ENCODE measurements around the gene KCNAB2. TPM values are rescaled to one million over a fixed set of nuclear protein-coding genes. Genes with fewer than 3 reads are reported as not detected.

KCNAB2 gene
- total RNA-seq, 1 donor from 2014 or later: 19.3 TPM

DNA sequence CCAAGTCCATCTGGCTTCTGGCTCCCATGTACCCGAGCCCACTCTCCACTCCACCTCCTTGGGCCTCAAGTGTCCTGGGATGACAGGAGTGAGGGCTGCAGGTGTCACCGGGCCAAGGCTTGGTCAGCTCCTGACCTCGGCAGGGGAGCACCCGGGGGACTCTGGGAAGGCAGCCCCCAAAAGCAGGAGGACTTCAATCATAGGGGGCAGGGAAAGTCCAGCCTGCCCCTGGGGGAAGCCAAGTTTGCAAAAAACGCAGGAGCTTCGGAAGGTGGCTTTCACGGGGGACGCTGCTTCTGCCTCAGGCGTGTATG, 56.8 kb downstream of the KCNAB2 start:
- intact Hi-C loops (cut with DNase I): no loop called here
- no peak for DNase-seq (ENCODE audit: low spot score)

DNA sequence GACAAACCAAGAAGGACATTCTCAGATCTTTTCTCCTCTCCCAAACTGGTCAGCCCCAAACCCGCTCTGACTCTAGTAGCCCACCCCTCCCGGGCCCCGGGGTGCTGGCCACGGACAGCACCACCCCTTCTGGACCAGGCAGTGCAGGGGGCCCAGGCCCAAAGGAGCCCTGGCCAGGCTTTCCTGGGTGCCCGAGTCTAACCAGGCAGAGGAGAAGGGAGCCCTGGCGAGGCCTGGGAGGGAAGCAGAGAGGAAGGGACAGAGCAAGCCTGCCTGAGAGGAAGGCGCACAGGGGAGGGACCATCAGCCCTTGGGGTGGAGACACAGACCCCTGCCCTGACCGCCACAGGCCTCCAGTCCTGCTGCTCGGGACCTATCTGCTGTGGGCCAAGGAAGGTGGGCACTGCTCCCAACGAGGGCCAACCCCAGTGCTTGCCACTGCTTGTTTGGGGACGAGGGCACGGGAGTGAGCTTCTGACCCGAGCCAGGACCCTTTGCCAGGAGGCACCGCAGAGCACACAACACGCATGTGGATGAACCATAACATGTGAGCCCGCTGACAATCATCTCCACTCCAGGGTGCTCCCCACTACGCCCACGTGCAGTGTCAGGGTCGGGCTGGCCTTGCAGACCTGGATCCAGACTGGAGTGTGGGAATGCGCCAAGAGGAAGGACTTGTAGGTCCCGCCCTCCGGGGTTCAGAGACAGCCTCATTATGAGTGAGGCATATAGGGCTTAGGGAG, 57.6 kb downstream of the KCNAB2 start:
- DNase-seq (ENCODE audit: low spot score): no peak
- intact Hi-C loops (cut with DNase I): no loop called here

DNA sequence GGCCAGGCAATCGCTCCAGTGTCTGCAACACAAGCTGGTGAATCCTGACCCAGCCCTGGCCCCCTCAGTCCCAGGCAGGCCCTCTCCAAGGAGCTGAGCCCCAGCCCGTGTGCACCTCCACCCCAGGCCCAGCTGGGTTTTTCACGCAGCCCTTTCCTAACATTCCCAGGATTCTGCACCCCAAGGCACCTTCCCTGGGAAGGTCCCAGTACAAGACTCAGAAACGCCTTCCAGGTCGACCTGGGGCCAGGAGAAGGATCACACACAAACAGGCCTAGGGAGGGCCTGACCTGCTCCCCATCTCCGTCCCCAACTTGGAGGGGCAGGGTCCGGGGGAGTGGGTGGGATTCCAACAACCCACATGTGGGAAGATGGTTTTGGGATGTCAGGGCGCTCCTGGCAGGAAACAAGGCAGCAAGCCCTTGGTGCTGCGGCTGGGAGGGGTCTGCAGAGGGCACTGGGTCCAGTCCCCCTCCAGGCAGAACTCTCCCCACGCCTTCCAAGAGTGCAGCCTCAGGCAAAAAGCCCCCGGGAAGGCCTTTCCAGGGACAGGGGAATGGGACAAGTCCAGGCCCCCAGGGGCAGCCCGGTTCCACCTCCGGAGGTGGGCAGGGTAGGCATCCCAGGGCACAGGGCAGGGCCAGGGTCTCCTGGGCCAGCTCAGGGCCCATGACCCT, 58.3 kb downstream of the KCNAB2 start:
- intact Hi-C loops (cut with DNase I): no loop called here
- no peak for DNase-seq (ENCODE audit: low spot score)

DNA sequence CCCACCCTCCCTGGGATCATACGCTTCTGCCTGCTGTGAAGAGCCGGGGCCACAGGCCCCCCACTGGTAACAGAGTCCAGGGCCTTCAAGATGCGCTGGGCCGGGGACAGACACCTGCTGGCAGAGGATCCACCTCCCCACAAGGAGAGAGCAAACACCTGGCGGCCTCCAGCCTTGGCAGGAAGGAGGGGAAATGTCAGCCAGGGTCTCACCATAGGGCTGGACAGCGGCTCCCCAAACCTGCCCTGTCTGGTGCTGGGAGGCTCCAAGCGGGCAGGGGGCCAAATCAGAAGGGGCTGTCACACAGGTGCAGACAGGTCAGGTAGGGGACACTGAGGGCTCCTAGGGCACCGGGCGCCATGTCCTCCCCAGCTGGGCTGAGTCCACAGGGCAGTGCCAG, 58.9 kb downstream of the KCNAB2 start:
- no peak for DNase-seq (ENCODE audit: low spot score)
- intact Hi-C loops (cut with DNase I): no loop called here

DNA sequence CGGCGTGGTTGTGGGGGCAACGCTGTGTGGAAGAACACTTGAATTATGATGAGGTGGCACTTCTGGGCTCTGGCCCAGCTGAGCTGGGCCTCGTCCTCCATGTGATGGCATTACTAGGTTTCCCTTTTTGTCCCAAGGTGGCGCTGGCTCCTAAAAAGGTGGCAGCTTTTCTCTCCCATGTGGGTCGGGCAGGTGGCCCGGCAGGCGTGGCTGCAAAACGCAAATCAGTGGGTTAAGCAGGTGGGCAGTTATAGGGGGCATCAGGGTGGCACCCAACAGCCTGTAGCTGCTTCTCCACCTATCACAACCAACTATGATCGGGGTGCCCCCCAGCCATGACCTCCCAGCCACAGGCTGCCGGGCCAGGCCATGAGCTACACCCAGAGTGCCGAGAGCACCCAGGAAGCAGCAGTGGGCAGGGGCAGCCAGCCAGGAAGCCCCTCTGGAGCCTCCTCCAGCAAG, 59.6 kb downstream of the KCNAB2 start:
- intact Hi-C loops (cut with DNase I): no loop called here
- no peak for DNase-seq (ENCODE audit: low spot score)

DNA sequence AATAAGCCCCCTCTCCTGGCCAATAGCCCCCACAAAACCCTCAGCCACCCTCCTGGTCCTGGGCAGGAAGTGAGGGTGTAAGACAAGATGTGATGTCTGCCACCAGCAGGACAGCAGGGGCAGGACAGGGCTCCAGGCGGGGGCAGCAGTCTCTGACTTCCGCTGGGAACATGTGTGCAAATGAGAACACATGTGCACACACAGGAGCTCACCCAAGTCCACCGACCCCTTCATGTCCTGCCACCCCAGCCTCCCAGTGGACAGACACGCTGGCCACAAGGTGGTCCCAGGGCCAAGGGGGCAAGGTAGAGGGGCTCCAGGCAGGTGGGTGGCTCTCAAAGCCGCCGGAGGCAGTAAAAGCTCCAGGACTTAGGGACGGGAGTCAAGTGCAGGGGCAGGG, 60.1 kb downstream of the KCNAB2 start:
- intact Hi-C loops (cut with DNase I): no loop called here

DNA sequence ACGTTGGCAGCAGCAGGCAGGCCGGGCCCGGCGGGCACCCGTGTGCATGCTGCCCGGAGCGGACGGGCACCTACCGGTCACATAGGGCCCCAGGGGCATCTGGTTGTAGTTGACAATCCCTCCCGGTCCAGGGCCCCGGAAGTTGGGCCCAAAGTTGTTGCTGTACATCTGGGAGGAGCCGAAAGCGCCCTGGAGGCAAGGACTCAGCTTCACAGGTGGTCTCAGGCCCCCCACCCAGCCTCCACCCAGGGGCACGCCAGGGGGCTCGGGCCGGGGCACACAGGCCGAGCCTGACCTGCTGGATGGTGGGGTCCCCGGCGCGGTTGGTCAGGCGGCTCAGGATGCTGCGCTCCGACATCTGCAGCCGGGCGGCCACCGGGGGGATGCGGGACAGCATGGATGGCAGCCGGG, 60.6 kb downstream of the KCNAB2 start:
- intact Hi-C loops (cut with DNase I): no loop called here
- no peak for DNase-seq (ENCODE audit: low spot score)

More for the DNA sequence above, 60.1 kb downstream of the KCNAB2 start:
- no peak for DNase-seq (ENCODE audit: low spot score)

DNA sequence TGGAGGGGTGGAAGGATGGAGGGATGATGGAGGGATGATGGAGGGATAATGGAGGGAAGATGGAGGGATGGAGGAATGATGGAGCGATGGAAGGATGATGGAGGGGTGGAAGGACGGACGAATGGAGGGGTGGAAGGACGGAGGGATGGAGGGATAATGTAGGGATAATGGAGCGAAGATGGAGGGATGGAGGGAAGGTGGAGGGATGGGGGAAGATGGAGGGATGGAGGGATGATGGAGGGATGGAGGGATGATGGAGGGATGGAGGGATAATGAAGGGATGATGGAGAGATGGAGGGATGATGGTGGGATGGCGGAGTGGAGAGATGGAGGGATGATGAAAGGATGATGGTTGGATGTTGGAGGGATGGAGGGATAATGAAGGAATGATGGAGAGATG, 61.3 kb downstream of the KCNAB2 start:
- no peak for DNase-seq (ENCODE audit: low spot score)
- intact Hi-C loops (cut with DNase I): no loop called here

DNA sequence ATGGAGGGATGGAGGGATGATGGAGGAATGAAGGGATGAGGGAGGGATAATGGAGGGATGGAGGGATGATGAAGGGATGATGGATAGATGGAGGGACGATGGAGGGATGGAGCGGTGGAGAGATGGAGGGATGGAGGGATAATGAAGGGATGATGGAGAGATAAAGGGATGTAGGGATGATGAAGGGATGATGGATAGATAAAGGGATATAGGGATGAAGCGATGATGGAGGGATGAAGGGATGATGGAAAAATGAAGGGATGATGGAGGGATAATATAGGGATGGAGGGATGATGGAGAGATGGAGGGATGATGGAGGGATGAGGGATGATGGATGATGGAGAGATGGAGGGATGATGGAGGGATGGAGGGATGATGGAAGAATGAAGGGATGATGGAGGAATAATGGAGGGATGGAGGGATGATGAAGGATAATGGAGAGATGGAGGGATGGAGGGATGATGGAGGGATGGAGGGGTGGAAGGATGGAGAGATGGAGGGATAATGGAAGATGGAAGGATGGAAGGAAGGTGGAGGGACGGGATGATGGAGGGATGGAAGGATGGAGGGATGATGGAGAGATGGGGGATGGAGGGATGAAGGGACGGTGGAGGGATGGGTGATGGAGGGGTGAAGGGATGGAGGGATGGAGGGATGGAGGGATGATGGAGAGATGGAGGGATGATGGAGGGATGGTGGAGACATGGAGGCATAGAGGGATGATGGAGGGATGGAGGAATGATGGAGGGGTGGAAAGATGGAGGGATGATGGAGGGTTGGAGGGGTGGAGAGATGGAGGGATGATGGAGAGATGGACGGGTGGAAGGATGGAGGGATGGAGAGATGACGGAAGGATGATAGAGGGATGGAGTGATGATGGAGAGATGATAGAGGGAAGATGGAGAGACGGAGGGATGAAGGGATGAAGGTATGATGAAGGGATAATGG, 62.0 kb downstream of the KCNAB2 start:
- no peak for DNase-seq (ENCODE audit: low spot score)
- intact Hi-C loops (cut with DNase I): no loop called here

DNA sequence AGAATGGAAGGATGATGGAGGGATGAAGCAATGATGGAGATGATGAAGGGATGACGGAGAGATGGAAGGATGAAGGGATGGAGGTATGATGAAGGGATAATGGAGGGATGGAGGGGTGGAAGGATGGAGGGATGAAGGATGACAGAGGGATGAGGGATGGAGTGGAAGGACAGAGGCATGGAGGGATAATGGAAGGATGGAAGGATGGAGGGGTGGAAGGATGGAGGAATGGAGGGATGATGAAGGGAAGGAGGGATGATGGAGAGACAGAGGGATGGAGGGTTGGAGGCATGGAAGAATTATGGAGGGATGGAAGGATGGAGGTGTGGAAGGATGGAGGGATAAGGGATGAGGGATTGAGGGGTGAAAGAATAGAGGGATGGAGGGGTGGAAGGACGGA, 62.8 kb downstream of the KCNAB2 start:
- intact Hi-C loops (cut with DNase I): no loop called here
- no peak for DNase-seq (ENCODE audit: low spot score)

DNA sequence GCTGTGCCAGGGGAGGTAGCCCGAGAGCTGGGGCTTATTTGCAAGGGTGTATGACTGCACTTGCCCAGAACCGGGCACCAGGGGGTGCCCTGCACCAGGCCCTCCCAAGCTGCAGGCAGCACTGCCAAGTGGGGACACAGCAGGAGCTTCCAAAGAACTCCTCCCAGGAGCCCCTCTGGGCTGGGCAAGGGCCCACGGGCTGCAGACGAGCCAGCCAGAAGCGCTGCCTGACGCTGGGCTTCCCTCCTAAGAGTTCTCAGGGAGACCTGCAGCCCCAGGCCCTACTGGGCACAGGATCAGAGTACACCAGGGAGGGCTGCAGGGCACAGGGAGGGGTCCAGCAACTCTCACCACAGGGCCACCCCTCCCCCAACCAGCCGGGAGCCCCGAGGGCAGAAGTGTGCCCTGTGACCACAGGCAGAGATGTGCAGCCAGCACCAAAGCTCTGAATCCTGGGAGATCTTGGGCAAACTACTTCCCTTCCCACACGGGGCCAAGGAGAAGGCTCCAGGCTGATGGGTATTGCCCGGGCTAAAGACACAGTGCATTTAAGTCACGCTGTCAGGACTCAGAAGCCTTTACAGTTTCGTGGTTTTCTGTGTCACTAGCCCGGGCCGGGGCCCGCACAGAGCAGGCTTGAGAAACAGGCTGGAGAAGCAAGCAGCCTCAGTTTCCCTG, 63.4 kb downstream of the KCNAB2 start:
- no peak for DNase-seq (ENCODE audit: low spot score)
- intact Hi-C loops (cut with DNase I): no loop called here

DNA sequence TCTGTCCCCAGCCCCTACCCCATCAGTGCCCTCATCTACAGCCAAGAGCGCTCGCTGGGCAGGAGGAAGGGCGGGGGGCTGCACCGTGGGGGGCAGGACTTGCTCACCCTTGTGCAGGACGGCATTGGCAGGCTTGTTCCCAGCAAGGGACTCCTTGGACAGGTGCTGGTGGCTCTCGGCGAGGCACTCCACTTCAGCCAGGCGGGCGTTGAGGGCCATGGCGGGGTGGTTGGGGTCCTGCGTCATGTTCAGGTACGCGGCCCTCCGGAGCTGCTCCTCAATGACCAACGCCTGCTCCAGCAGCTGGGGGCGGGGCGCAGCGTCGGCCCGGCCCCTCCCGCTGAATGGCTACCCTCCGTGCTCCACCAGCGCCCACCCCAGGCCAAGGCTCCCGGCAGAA, 64.0 kb downstream of the KCNAB2 start:
- intact Hi-C loops (cut with DNase I): no loop called here
- DNase-seq (ENCODE audit: low spot score): no peak

DNA sequence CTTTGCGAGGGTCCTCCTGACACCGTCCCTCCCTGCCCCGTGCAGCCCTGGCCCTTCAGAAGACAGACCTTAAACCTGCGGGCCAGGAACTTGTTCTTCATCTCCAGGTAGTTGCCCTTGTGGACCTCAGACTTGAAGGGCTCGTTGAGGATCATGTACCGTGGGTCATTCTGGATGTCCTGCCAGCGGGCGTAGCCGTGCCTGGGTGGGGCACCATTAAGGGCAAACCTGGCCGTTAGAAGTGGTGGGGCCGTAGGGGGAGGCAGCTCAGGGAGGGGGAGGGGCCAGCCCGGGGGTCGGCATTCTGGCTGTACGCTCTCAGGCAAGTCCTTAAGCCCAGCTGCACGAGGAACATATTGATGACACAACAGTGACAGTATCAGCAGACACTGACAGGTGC, 64.6 kb downstream of the KCNAB2 start:
- intact Hi-C loops (cut with DNase I): no loop called here
- no peak for DNase-seq (ENCODE audit: low spot score)

DNA sequence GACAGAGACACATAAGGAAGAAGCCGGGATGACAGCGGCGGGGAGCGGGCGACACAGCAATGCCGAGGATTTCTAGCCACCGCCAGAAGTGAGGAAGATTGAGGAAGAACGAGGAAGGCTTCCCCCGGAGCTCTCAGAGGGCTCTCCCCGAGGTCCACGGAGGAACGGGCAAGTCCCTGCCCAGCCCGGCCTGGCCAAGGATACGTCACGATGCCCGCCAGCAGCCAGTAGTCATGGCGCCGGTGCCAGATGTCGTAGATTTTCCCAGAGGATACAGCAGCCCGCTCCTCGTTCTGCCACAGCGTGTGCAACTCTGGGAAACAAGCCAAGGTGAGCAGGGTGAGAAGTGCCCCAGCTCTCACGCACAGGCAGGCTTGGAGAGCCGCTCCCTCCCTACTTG, 65.9 kb downstream of the KCNAB2 start:
- no peak for DNase-seq (ENCODE audit: low spot score)
- intact Hi-C loops (cut with DNase I): no loop called here

DNA sequence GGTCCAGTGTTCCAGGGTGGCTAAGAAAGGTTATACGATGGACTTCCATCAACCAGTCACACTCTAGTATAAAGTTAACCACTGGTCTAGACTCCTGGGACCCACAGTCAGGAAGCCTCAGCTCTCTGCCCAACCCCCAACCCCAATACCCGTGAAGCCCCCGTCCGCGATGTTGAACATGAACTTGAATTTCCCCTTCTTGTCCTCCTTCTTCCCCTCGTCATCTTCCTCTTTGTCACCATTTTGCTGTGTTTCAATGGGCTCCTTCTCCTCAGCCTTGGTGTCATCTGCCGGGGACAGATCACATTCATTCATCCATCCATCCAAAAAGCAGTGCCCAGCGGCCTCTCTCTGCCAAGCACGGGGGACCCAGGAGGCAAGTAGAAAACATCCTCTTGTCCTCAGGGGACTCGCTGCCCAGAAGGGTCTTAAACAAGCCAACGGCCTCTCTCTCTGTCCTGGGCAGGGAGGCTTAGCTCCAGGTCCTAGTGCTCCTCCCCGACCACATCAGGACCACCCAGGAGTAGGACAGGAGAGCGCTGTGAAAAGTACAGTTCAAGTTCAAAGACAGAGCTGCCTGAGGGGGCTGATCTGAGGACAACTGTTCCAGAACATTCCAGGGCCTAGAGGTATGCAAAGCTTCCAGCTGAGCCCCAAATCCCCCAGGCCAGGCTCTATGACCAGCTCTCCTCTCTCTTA, 66.5 kb downstream of the KCNAB2 start:
- no peak for DNase-seq (ENCODE audit: low spot score)
- intact Hi-C loops (cut with DNase I): no loop called here

DNA sequence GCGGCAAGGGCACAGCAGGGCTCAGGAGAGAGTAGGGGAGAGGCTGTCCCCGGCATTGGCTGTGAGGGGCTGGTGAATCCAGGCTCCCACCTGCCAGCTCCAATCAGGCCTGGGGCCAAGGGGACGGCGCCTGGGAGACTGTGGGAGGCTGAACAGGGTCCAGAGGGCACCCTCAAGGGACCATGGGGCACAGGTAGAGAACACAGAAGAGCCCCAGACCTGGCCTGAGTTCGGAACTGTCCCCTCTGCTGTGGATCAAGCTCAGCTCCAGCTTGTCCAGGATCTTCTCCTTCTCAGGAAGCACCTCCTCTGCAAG, 67.0 kb downstream of the KCNAB2 start:
- intact Hi-C loops (cut with DNase I): no loop called here
- DNase-seq (ENCODE audit: low spot score): no peak

DNA sequence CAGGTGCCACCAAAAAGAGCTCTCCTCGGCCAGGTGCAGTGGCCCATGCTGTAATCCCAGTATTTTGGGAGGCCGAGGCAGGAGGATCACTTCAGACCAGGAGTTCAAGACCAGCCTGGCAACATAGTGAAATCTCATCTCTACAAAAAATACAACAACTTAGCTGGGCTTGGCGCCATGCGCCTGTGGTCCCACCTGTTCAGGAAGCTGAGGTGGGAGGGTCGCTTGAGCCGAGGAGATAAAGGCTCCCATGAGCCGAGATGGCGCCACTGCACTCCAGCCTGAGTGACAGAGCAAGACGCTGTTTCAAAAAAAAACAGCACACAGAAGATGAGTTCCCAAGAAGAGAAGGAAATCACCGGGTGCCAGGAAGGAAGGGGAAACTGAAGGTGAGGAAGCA, 67.4 kb downstream of the KCNAB2 start:
- intact Hi-C loops (cut with DNase I): no loop called here
- DNase-seq (ENCODE audit: low spot score): no peak

DNA sequence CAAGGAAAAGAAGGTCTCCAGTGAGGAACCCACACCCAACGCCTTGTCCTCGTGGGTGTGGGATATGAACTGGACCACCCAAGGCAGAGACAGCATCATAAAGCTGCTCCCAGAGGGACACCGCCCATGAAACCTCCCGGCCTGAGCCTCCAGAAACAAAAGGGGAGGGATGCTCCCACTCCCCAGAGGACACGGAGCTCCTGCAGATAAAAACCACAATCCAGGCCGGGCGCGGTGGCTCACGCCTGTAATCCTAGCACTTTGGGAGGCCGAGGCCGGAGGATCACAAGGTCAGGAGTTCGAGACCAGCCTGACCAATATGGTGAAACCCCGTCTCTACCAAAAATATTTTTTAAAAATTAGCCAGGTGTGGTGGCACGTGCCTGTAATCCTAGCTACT, 68.1 kb downstream of the KCNAB2 start:
- intact Hi-C loops (cut with DNase I): no loop called here
- no peak for DNase-seq (ENCODE audit: low spot score)

DNA sequence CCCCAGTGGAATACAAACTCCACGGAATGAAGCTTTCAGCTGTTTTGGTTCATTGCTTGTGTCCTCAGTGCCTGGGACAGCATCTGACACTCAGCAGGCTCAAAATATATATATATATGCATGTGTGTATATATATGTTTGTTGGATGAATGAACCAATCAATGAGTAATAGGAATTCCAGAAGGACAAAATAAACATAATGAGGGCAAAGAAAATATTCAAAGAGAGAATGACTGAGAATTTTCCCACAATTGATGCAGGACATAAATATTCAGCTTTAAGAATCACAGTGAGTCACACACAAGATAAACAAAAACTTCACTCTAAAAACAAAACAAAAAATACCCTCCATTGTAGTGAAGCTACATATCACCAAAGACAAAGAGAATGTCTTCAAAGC, 70.4 kb downstream of the KCNAB2 start:
- no peak for DNase-seq (ENCODE audit: low spot score)
- intact Hi-C loops (cut with DNase I): no loop called here

DNA sequence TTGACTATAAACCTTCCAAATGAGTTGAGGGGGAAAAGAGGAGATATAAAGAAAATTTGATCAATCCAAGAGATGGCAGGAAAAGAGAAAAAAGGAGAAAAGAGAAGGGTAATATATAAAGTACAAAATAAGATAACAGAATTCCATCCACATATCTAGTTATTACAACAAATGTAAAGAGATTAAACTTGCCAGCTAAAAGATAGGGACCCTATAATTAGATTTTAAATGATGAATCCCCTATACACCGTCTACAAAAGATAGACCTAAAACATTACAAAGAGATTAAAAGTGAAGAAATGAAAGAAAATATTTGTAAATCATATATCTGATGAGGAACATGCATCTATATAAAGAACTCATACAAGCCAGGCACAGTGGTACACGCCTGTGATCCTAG, 71.4 kb downstream of the KCNAB2 start:
- intact Hi-C loops (cut with DNase I): no loop called here
- DNase-seq (ENCODE audit: low spot score): no peak

All from cardiac septum (tissue), 1 donor.